AML-193 (cell line): Measurements from ENCODE around the gene SUMF1.
A peak's percentile ranks its signal among the peaks of the same experiment; 100 is the strongest.

Experiments used
- DNase-seq, 2 experiments: peaks; one replicate each; lab custom pipeline; 2025; lab: John Stamatoyannopoulos, UW

Gene SUMF1

DNA sequence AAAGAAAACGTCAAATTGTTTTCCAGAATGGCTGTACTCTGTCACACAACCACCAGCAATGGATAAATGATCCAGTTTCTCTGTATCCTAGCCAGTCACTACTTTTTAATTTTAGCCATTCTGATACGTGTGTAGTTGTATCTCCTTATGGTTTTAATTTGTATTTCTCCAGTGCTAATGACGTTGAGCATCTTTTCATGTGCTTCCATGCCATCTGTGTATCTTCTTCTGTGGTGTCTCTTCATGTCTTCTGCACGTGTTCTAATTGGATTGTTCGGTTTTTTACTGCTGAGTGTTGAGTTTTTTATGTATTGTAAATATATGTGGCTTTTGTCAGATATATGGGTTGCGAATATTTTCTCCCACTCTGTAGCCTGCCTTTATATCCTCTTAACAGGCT lies 81.9 kb downstream of the SUMF1 start:
- no peak for DNase-seq

DNA sequence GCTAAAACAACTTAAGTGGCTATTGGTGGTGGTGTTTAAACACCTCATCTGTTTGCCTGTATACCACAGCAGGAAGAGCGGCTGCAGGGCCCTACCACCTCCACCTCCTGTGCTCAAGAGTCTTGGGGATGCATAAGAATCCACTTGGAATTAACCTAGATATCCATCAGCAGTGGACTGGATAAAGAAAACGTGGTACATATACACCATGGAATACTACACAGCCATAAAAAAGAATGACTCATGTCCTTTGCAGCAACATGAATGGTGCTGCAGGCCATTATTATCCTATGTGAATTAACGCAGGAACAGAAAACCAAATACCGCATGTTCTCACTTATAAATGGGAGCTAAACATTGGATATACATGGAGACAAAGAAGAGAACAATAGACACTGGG lies 87.1 kb downstream of the SUMF1 start:
- no peak for DNase-seq

DNA sequence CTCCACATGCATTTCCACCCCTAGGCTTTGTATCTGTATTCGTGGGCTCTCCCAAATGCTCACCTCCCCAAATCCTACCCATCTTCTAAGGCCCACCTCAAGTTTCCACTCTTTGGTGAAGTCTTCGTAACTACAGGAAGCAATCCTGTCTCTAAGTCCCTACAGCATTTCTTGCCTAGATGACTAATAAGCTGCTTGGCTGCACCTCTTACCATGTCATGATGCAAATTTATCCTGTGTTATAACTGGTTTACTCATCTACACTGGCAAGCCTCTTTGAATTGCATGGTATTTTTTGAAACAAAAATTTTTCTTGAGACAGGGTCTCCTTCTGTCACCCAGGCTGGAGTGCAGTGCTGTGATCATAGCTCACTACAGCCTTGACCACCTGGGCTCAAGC lies 90.6 kb downstream of the SUMF1 start:
- DNase-seq, result no peak

DNA sequence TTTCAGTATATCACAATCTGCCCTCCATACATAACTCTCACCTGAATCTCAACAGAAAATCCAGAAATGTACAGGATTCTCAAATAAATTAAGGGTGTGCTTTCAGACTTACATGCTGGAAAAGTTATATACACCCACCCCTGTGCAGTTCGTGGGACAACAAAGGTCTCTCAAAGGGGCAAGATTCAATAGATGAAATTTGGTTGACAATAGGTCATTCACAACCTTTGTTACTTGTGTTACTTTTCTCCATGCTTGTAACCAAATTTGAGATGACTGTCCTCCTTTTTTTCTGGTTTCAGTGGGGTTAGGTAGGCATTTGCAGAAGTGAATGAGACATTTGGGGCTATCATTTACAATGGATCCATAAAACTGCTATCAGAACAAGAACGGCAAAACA lies 91.2 kb downstream of the SUMF1 start:
- DNase-seq, result no peak

DNA sequence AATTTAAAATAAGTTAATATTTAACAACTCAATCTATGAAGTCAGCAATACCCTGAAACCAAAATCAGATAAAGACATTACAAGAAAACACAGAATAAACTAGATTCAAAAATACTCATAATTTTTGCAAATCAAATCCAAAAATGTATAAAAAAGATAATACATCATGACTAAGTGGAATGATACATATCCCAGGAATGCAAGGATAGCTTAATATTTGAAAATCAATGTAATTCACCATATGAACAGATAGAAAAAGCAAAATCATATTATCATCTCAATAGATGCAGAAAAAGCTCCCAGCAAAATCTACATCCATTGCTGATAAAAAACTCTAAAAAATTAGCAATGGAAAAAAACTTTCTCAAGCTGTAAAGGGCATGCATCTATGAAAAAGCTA lies 93.4 kb downstream of the SUMF1 start:
- no peak for DNase-seq

DNA sequence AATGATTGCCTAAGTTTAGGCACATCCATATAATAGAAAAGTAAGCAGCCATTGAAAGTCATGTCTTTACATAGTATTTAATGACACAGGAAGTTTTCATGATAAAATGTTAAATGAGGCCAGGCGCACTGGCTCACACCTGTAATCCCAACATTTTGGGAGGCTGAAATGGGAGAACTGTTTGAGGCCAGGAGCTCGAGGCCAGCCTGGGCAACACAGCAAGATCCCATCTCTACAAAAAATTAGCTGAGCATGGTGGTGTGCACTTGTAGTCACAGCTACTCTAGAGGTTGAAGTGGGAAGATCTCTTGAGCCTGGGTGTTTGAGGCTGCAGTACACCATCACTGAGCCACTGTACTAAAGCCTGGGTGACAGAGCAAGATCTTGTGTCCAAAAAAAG lies 104.5 kb downstream of the SUMF1 start:
- no peak for DNase-seq

DNA sequence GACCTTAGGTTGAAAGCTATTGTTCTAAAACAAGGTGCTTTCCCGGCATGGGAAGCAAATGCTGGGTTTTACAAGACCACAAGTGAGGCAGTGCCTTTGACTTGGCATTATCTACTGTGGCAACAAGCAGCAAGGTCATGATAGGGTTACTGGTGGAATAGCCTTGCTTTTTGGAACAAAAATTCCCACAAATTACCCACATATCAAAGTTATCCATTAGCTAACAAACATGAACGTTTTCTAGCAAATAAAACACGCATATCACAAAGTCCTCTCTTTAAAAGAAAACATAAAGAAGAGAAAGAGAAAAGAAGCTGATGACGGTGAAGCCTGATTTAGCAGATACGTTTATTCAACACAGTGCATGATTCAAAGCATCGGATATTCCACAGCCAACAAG lies 106.3 kb downstream of the SUMF1 start:
- no peak for DNase-seq

DNA sequence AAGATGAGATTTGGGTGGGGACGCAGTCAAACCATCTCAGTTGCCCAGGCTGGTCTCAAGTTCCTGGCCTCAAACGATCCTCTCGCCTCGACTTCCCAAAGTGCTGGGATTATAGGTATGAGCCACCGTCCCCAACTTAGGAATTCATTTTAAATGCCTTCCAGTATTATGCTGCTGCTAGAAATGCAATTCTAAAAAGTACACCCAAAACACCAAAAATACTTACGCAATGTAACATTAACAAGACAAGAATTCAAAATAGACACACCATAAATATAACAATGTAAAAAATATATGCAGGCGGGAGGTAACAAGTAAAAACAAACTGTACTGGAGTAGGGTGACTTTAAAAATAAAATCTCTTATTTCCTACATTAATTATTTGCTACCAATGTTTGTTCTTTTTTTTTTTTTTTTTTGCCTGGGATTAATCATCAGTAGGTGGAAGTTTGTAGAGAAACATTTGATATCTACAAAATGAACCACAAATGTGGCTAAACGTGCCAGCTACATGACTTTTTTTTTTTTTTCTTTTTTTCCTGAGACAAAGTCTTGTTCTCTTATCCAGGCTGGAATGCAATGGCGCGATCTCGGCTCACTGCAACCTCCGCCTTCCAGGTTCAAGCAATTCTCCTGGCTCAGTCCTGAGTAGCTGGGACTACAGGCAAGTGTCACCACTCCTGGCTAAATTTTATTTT lies 107.1 kb downstream of the SUMF1 start:
- DNase-seq, result no peak

DNA sequence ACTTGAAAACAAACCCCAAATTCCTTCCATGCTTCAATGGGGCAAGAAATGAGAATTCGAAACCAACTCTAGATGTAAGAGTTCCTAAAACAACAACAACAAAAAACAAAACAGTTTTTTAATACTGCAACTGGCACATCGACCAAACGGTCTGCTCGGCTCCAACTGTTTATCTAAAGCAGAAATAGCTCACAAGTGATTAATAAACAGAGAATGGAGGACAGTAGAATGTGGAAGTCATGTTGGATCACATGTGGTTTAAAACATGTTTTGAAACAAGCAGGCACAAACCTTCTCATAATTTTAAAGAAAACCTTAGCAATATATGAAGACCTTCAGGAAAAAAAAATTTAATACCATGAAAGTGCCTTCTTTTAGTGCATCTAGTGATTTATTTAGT lies 108.8 kb downstream of the SUMF1 start:
- no peak for DNase-seq

DNA sequence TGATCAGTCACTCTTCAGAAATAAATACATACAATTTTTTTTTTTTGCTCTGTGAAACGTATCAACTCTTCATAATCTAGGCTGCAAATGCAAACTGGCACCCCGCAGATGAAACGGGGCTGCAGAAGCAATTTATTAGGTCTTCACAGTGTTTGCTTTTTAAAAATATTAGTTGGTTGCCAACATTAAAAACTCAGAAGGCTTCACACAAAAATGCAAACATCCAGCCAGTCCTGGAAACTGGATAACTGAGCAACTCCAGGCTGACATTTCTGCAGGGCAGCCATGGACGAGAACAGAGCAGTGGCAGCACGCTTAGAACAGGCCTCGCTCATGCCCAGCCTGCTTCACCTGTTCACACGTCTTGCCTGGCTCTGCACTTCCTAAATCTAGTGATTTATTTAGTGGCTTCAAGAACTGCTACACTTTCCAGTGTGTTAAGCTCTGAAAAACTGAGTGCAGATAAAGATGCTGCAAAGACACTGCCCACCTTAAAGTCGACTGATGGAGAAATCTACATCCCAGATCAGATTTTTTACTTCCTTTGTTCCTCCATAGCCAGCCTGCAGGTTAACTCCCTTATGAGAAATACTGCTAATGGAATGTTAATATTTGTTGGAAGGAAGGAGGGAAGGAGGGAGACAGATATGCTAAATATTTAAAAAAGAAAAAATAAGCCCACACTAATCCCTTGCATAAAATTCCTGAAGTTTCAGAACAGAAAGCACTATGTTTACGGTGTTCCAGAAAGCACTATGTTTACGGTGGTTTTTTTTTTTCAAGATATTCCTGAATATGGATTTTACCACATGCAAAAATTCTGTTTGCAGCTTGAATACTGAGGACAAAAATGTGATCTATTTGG lies 110.3 kb downstream of the SUMF1 start:
- DNase-seq, result no peak

DNA sequence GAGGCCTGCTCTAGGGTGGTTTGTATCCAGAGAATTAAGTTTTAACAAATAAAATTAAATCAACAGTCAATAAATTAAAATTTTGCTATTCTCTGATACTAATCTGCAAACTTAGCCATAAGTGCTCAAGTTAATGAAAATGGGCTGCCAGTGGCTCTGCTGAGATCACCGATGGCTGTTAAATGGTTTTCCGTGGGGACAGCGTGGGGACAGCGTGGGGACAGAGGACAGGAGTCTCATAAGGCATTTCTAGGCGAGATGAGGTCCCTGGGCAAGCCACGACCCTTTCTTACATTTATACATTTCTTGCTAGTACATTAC lies 110.9 kb downstream of the SUMF1 start:
- no peak for DNase-seq

DNA sequence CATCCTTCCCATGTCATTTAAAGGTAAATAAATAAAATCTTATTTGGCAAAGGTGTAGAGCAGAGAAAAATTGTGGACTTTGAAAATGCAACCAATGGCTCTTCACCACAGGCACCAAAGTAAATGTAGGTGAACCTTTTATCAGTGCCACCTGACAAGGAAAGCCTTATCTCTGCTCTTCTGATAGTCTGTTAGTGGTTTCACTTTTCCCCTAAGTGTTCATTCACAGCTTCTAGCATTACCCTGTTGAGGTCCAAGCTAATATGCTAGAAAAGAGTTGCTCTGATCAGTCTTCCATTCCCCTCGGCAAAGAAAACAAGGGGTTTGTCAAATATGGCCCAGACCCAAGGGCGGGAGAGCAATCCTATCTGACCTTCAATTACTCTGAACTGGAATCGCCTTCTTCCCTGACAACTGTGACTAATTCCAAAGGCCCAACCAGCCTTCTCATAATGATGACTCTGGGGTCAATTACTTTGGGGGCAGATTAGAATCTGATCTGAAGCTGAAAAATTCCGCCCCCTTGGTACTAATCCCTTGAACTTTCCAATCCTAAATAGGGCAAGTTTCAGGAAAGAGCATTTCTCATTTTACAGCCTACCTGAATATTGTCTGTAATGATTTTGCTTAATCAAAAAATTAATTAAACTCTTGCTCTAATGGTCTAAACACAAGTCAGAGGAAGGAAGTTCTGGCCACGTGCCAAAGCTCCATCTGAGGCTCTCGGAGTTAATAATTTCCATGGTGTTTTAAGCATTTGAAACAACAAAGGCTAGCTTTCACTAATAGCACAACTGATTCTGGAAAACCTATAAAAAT lies 111.5 kb downstream of the SUMF1 start:
- no peak for DNase-seq

DNA sequence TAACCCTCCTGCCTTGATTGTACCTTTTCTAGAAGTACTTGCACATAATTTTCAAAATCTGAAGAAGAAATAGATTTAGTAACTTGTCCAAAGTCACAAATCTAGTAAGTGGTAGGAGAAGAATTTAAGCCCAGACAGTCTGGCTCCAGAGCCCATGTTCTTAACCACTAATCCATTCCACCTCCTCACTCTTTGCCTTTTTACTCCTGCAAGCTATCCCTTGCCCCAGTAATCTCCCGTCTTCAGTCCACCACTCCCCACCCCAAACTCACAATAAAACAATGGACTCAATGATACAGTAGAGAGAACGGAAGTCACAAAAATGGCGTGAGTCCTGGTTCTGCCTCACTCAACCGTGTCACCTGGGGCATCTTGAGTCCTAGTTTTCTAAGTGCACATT lies 115.2 kb downstream of the SUMF1 start:
- no peak for DNase-seq

DNA sequence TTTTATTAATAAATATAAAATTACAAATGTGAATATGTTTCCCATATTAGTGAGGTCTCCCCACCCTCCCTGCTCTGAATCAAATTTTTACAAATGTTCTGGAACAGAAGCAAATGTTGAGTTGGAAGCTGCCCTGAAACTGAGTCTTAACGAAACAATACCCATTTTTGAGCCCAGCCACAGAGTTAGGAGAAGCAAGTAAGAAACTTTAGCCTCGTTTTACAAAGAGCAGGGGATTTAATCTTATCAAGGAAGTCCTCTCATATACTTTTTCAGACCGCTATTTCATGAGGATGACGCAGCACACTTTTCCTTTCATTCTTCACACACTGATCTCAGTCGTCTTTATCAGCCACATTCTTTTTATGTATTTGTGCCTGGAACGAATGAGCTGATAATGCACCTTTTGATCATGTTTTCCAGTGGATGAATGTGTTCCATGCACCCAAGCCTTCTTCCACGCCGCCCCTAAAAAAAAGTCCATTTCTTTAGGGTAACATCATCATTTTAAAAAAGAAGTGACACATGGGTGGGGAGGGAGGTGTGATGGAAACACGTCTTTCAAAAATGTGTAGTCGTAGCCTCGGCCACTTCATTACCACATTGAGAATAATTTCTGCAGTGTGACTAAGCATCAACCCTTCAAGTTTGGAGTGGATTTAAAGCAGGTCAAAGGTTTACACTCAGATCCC lies 115.8 kb downstream of the SUMF1 start:
- DNase-seq, result peak; percentile 59 to 64

DNA sequence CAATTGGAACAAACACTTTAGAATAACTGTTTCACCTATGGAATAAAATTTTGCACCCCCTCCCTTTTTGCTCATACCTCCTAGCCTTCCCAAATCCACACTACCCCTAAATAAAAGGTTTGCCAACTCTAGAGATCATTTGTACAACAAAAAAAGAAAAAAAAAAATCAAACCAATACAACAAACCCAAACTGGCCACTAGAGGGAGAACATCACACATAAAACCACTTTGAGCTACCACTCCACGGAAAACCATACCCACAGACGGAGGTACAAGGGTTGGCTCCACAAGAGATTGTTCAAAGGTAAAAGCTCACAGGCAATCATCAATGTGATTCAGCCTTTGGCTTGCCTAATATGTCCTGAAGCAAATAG lies 116.3 kb downstream of the SUMF1 start:
- peak; percentile 89 to 92 for DNase-seq

DNA sequence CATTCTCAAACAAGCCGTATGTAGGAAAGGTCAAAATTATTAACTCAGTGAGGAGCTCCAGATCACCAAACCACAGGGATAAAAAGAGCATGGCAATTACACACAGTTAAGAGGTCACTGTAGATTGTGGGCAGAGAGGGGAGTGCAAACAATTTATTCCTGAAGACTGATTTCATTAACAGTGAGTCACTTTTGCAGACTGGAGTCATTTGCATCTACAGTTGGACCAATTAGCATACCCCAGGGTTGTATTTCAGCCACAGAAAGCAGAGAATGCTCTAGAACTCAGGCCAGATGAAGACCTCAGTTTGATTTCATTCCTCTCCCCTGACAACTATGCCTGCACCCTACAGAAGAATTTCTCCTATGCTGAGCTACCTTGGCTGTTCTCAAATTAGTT lies 123.8 kb downstream of the SUMF1 start:
- DNase-seq, result no peak

DNA sequence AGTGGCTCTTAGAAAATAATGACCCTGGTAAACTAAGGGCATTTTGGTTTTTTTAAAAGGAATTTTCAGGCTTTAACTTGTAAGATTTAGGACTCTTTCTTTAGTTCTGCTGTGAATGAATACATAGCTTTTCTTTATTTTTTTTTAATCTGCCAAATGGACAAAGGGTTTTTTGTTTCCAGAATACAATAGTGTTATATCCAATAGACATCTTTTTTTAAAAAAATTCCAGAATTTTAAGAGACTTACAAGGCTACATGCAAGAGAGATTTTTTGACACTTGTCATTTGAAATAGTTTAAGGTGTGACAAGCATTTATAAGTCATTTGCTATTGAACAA lies 125.8 kb downstream of the SUMF1 start:
- DNase-seq, result no peak

DNA sequence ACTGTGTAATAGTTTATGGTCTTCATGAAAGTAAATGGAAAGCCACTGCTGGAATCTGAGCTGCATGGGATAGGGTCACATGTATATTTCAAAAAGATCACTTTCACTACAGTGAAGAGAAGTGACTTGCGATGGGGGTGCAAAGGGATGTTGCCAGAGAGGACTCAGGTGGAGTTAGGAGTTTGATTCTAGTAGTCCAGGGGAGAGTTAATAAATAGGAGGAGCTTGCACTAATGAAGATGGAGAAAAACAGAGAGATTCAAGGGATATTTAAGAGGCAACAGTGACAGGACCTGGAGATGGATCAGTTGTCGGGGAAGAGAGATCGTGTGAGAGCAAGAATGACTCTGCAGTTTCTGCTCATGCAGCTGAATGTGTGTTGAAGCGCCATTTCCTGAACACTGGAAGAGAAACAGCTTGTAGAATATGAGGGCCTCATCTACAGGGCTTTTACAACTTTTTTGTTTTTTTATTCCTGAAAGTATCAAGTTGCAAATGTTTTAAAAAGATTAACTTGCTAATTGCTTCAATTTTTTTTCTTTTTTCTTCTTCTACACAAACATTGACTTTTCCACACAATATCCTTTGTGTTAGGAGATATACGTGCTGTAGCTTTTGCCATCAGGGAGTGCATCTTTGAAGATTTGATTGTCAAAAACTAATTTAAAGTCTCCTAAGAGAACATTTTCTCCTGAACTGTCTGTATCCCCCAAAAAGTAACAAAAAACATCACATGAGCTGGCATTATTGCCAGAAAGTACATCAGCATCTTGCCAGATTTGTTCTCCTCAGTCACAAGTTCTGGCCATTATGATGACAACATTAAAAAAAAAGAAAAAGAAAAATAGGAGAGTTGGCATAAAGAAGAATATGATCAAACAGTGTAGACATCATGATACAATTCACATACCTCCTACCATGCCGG lies 126.4 kb downstream of the SUMF1 start:
- DNase-seq, result peak; percentile 39 to 64

DNA sequence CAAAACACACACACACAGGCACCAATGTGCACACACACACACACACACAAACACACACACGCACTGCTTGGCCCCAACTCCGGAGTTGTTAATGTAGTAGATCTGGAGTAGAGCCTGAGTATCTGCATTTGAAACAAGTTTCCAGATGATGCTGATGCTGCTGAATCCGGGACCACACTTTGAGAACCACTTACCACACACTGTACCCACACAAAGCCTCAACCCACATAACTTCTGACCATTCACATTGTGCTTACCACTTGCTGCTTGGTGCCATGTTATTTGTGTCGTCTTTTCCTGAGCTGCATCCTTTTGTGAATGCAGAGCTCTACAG lies 127.0 kb downstream of the SUMF1 start:
- DNase-seq, result no peak

DNA sequence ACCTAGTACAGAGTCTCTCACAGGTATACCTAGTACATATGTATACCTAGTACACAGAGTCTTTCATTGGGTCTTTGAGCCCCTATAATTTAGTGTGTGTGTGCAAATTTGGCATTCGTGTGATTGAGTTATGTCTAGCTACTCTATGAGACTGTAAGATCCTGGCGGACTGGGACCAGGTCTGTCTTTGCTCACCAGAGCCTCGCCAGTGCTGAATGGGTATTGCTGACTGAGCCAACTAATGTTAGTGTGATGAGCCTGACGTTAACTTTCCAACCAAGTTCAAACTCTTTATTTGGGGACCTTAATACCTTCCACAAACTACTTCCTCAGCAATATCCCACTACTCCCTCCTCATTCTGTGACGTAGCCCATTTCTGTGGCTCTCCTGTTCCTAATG lies 128.3 kb downstream of the SUMF1 start:
- DNase-seq, result no peak

DNA sequence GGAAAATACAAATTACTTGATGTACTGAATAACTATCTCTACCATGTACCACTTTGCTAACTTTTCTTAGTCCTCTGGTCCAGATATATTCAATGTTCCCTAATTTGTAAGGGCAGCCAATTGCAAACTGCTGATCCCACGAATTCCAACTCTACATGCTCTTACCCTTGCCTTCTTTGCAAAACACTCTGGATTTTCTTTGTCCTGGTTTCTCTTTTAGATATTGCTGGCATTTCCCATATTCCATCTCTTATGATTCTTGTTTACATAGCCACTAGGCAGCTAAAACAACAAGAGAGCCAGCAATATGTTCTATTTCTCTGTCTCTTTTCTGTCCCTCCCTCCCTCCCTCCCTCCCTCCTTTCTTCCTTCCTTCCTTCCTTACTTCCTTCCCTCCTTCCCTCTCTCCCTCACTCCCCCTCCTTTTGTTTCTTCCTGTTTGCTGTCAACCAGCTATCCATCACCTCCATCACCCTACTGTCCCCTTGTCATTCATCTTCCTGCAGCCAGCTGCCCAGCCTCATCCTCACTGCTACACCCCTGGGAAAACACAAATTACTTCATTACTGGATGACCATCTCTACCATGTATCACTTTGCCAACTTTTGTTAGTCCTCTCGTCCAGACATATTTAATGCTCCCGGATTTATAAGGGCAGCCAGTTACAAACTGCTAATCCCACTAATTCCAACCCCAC lies 130.1 kb downstream of the SUMF1 start:
- no peak for DNase-seq
